Esophagus mucosa (tissue), 1 donor: ENCODE measurements around the gene PRSS36. TPM values are rescaled to one million over a fixed set of nuclear protein-coding genes. Genes with fewer than 3 reads are reported as not detected.
"Not testable (repeated sequence)": the region's sequence is repeated elsewhere in the genome, so short reads cannot be mapped to it uniquely, and the experiment has no call there.

ENCODE experiments used
- ATAC-seq: fragments of 200-7000 bp; cut with Tn5 transposase; one replicate; pipeline ENCODE4 v1.9.1; 2020
- total RNA-seq: library from RNA; stranded (reverse); gene quantifications from one replicate; pipeline ENCODE4 v1.2.4, GENCODE V29; 2023
- donor health status: DM: yes; HTN: yes; CAD: no.

The PRSS36 gene
- 1.5 TPM for total RNA-seq

DNA sequence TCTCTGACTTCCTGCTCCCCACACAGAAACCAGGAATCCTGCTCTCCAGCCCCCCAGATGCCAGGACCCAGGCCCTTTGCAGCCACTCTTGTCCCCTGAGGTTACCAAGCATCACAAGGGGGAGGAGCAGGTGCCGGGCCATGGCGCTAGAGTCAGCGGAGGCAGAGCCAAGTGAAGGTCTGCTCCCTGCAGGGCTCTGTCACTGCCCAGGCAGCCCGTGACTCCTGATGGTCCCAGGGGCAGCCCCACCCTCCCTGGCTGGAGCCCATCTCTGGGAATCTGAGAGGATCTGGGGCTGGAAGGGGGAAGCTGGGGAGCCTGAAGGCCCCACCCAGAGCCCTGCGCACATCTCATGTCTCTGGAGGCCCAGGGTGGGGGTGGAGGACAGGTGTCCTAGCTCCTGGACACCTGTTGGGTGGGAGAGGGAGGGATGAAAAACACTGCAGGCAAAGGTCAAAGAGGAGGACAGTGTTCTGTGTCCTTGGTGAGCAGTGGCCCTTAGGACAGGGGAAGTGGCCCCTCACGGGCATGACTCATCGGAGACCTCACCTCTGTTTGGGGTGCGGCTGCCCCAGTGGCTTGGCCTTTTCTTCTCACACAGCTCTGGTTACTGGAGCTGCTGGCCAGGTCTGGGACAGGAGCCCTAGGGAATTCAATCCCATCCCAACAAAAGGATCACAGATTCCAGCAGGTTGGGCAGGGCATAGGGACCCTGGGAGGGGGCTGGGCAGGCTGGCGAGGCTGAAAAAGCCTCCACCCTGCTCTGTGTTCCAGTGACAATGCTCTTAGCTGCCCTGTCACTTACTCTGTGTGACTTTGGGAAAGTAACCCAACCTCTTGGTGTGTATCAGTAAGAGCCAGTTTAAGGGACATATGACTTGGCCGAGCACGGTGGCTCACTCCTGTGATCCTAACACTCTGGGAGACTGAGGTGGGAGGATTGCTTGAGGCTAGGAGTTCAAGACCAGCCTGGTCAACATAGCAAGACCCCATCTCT, at the start of gene PRSS36:
PRSS36 (minus strand) TSS at position 173 of the 997 bp plus-strand sequence; CDS start at position 142, 31 bp downstream.
- no peak for ATAC-seq

GRCh38 chr16:31199430-31200041, 49.7 kb upstream of the PRSS36 start:
- no peak for ATAC-seq

- no peak for ATAC-seq
Measured at GRCh38 chr16:31198207-31198882, 48.5 kb upstream of the PRSS36 start.

DNA sequence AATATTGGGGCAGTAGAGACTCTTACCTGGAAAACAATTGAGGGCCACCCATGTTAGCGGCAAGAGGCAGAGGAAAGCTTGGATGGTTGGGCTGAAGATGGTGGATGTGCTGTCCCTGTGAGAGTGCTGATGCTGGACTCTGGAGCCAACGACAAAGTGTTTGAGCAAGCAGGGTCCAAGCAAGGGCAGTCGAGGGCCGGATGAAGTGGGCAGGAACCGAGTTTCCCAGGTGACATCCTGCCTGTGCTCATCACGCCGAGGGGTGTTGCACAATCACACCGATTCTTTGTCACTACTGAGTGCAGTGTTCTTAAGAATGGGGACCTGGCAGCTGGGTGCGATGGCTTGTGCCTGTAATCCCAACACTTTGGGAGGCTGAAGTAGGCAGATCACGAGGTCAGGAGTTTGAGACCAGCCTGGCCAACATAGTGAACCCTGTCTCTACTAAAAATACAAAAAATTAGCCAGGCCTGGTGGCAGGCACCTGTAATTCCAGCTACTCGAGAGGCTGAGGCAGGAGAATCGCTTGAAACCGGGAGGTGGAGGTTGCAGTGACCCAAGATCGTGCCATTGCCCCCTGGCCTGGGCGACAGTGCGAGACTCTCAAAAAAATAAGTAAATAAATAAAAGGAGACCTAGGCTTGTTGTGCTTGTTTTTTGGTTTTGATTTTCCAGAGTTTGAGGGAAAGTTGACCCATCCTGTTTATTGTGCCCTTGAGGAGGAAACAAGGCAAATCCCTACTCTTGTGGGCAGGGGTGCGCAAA, 46.6 kb upstream of the PRSS36 start:
- ATAC-seq: no peak

DNA sequence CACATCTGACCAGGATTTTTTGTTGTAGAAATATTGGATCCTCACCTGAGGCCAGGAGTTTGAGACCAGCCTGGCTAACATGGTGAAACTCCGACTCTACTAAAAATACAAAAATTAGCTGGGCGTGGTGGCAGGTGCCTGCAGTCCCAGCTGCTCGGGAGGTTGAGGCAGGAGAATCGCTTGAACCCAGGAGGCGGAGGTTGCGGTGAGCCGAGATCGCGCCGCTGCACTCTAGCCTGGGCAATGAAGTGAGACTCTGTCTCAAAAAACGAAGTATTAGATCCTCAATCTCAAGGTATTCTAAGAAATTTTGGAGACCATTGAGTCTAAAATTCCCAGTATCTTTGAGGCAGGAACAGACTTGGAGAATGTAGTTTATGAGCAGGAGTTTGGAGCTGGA, 46.0 kb upstream of the PRSS36 start:
- not testable (repeated sequence) for ATAC-seq

DNA sequence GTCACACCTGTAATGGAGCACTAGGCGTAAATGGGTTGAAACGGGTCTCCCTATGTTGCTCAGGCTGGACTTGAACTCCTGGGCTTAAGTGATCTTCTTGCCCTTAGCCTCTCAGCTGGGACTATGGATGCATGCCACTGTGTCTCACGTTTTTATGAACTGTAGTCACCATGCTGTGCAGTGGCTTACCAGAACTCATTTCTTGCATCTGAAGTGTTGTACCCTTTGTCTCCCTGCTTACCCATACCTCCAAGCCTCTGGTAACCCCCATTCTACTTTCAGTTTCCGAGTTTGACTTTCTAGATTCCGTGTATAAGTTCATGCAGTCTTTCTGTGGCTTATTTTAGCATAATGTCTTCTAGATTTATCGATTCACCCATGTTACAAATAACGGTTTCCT, 45.0 kb upstream of the PRSS36 start:
- no peak for ATAC-seq

DNA sequence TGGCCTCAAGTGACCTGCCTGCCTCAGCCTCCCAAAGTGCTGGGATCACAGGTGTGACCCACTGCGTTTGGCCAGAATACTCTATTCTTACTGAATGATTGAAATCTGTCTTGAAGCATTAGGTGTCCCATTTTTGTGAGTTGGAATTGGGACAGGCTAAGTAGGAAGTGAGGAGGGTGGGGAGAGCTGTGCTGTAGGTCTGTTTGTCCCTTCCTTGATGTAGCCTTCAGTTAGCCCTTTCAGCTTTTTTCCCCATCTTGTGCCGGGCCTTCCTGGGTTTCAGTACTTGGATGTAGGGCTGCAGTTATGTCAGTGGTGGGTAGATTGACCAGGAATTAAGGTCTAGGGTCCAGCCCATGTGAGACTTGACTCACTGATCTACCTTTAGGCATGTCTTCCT, 44.0 kb upstream of the PRSS36 start:
- no peak for ATAC-seq

GRCh38 chr16:31192856-31193642, 43.2 kb upstream of the PRSS36 start:
- no peak for ATAC-seq

DNA sequence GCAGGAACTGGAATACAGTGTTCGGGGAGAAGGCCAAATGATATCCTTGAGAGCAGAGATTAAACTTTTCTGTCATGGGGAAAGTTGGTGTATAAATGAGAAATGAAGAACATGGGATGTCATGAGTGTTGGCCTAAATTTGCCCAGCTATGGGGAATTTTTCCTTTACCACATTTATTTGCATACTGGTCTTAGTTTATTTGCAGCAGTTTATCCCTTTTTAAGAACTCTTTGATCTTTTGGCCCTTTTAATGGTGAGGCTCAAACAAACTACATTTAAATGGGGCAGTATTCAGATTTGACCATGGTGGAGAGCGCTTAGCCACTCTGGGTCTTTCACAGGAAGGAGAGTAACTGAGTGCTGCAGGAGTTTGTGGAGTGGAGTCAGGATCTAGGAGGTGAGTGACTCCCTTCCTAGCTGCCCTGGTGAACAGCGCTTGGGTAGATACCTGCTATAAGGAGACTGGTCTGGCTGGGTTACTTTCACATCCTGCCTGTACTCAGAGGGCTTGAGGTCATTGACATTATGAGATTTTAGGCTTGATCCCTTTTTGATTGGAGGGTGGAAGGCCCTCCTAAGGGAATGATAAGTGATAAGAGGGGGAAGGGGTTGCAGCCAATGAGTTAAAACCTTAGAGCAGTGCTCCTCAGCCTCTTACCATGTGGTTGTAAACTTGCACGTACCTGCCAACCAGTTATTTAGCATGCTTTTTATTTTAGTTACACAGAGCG, 42.0 kb upstream of the PRSS36 start:
- no peak for ATAC-seq

DNA sequence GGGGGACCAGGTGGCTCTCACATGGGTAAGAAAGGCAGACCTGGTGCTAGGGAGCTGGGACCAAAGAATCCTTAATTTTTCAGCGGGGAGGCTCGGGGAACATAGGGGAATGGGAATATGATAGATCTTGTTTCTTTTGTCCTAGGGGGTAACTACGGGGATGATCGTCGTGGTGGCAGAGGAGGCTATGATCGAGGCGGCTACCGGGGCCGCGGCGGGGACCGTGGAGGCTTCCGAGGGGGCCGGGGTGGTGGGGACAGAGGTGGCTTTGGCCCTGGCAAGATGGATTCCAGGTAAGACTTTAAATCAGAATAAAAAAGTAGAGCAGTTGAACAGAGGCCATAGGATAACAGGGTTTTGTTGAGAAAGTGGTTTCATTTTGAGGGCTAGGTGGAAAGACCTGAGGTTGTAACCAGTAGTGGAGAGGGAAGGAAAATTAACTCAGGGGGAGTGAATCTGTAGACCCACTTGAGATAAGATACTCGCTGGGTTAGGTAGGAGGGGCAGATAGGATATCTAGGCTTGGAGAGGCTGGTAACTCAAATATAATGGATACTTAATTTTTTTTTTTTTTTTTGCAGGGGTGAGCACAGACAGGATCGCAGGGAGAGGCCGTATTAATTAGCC, 41.1 kb upstream of the PRSS36 start:
- ATAC-seq: no peak

GRCh38 chr16:31190061-31190460, 40.2 kb upstream of the PRSS36 start:
- no peak for ATAC-seq

- ATAC-seq: no peak
Measured at GRCh38 chr16:31189412-31189778, 39.5 kb upstream of the PRSS36 start.

DNA sequence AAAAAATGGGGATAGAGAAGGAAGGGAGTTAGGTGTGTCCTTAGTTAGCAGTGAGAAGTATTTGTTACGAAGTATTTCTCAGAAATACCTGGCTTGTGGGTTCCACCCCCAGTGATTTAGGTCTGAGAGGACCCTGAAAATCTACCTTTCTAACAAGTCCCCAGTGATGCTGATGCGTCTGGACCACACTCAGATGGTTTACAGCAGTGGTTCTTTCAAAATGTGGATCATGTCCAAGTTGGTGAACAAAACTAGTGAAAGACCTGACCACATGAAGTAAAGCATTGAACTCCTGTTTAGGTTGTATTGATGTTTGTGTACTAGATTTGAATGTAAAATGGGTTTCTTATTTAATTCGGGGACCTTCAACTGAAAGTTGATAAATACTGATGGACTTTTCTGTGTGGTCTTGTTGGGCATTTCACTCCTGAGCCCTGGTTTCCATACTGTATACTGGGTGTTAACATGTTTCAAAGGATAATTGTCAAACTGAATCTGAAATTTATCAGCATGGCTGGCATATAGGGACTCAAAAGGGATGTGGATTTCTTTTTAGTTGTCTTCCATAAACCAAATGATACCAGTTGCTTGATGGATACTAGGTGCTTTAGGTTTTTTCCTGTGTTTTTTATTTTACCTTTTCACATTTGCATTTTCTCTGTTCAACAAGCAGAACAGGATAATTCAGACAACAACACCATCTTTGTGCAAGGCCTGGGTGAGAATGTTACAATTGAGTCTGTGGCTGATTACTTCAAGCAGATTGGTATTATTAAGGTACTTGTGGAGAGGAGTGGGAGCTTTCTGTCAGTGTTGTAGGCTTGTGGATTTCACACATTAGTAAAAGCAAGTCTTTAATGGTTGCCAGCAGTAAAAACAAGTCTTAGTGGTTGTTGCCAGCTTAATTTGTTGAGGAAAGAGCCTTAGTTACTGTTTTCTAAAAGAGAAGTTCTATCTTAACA, 38.9 kb upstream of the PRSS36 start:
- no peak for ATAC-seq

DNA sequence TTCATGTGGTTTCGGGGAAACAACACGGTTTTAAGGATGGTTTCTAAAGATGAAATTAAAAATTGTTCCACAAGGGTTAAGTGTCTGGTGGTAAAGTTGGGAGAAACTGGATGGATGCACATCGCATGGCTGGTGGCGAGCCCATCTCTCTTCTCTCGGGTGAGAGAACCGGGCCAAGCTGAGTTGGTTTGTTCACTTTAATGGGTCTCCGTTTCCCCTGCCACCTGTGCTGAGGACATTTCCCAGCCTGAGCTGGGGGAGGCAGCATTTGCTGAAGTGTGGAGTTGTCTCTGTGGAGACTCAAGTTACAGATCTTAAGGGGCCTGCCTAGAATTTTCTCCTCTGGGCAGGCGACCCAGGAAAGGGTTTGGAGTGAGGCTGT, 37.9 kb upstream of the PRSS36 start:
- no peak for ATAC-seq

DNA sequence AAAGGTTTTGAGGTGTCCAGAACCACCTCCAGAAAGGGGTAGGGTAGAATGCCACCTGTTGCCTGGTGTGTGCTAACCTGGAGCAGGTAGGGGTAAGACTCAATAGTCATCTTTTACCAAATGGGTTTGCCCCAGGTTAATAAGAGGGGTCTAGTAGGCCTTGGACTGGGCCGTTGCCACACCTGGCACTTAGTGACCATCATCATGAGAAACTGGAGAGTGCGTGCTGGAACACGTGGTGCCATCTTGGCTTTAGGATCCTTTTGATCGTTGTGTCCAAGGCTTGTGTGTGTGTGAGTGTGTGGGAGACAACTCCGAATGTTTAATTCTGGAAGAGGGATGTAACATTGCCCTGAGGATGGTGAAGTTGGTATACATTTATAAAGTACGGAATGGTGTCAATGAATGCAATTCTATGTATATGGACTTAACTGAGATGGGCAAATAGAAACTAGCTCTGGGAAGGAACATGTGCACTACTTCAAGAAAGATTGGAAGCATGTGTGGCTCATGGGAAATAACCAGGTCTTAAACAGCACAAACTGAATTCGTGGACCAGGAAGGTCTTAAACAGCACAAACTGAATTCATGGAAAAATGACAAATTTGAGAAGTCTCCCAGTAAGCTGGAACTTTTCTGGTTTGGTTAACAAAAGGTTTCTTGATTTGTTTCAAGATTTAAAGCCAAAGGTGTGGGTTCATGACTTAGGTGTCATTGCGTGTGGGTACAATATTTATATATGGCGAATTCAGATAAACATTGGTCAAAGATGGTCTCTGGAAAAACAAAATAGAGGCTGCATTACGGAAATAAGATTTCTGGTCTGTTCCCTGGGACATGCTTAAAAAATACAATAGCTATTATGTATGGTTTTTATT, 37.3 kb upstream of the PRSS36 start:
- ATAC-seq: no peak

DNA sequence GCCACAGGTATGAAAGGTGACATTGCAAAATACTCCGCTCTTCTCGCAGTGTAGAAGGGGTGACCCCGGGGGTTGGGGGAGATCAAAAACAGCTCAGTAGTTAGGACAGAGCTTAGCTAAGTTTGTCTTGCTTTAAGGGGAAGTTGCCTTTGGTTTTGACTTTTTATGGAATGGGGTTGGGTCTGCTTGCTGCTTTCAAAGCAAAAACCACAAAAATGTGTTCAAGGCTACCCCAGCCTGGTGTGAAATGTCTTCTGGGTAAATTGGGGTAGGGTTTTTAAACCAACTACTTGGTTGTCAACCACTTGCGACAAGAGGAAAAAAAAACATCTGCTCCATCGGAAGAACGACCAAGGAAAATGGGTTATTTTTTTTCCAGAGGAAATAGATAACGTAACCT, 36.3 kb upstream of the PRSS36 start:
- no peak for ATAC-seq

GRCh38 chr16:31185339-31185738, 35.5 kb upstream of the PRSS36 start:
- ATAC-seq: no peak

GRCh38 chr16:31184888-31185287, 35.0 kb upstream of the PRSS36 start:
- ATAC-seq: no peak
